HG03354 (cell line): ENCODE results near the gene HDAC4.

Source experiments
- ATAC-seq: cut with Tn5 transposase; IDR thresholded peaks from one replicate; pipeline ENCODE4 v1.9.1; 2021; ENCODE audit warnings: mild to moderate bottlenecking; ENCODE audit not compliant: unreplicated experiment, poor library complexity, severe bottlenecking

The HDAC4 gene

GRCh38 chr2:239234191-239235175 lies 166.3 kb downstream of the HDAC4 start:
- no peak for ATAC-seq

GRCh38 chr2:239233576-239233975 lies 167.2 kb downstream of the HDAC4 start:
- no peak for ATAC-seq

- no peak for ATAC-seq
Measured at GRCh38 chr2:239232195-239232578, 168.6 kb downstream of the HDAC4 start.

DNA sequence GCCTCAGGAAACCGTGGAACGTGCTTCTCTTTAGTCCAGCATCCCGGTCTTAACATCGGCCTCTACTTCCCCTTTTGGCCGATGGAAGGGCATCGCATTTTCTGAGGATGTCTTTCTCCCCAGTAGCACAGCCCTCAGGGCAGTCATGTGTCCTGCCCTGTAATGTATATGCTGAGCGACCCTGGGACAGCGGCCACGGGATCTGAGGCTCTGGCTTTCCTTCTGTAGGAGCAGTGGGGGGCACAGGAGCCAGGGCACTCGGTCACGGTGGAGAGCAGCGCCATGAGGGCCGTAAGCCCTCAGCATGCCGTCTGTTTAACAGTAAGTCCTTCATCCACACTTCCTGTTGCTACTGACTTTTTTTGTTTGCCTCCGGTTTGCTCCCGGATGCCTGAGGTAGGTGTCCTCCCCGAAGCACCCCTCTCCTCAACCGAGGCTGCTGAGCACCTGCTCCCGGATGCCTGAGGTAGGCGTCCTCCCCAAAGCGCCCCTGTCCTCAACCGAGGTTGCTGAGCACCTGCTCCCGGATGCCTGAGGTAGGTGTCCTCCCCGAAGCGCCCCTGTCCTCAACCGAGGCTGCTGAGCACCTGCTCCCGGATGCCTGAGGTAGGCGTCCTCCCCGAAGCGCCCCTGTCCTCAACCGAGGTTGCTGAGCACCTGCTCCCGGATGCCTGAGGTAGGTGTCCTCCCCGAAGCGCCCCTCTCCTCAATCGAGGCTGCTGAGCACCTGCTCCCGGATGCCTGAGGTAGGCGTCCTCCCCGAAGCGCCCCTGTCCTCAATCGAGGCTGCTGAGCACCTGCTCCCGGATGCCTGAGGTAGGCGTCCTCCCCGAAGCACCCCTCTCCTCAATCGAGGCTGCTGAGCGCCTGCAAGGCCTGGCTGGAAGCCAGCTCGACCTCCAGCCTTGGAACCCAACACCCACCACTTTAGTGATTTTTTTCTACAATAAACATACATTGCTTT lies 169.3 kb downstream of the HDAC4 start:
- ATAC-seq, result no peak

DNA sequence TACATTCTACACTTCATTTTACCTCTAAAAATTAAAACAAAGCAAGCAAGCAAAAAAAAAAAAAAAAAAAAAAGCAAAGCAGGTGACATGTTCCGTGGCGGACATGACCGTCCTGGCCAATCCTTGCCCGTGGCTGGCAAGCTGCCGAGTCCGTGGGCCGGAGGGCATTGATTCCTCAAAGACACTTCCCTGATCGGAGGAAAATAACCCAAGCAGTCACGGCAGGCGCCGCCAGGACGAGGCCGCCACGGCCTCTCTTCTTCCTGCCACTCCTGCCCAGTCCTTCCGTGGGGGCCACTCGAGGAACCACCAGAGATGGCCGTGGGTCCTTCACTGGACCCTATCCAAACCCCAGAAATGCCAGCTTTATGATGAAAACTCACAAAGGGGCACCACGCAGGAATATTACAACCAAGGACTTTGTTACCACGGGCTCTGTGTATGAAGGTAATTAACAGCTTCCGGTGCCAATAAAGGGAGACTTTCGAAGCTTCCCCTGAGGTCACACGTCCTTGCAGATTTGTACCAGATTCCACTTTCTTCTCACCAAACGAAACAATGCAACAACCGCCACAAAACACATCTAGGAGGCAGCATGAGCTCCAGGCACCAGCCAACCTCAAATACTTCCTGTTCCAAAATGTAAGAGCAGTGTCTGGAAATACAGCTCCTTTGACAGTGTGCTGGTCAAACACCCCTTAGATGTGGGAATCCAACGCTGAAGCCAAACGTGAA lies 170.3 kb downstream of the HDAC4 start:
- ATAC-seq, result no peak

- no peak for ATAC-seq
Measured at GRCh38 chr2:239229545-239230279, 171.1 kb downstream of the HDAC4 start.

- ATAC-seq, result no peak
Measured at GRCh38 chr2:239227661-239228371, 173.0 kb downstream of the HDAC4 start.

DNA sequence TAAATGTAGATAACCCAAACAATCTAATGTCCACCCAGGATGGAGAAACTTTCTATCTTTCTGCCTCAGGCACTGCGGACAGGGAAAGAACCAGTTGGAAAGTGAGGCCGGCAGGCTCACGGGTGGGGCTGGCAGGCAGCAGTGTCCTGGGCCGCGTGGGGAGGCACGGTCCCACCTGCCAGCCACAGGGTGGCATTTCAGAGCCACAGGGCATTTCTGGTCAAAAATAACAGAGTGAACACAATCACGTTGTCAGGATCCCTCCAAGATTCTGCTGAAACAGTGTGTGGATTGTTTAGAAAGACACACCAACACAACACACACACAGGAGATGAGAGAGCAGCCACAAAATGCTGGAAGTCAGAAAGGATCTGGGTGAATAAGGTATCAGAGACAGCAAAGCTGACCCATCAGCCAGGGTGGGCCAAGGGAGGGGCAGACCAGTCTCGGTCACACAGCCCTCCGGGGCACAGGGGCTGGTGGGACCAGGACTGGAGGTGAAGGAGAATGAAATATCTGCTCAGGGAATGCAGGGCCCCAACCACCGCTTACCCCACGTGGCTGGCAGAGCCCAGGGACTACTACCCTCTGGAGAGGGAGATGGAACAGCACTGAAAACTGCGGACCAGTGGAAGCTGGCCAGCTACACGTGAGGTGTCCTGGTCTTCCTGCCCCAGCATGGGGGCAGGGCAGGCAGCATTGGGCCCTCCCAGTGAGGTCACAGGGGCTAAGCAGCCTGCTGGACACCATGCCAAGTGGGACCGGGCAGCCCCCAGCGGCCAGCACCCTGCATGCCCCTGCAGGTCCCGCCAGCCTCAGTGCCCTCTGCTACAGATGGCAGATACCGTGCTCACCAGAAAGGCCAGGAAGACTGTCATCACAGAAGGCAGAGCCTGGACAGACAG lies 173.9 kb downstream of the HDAC4 start:
- ATAC-seq, result no peak

DNA sequence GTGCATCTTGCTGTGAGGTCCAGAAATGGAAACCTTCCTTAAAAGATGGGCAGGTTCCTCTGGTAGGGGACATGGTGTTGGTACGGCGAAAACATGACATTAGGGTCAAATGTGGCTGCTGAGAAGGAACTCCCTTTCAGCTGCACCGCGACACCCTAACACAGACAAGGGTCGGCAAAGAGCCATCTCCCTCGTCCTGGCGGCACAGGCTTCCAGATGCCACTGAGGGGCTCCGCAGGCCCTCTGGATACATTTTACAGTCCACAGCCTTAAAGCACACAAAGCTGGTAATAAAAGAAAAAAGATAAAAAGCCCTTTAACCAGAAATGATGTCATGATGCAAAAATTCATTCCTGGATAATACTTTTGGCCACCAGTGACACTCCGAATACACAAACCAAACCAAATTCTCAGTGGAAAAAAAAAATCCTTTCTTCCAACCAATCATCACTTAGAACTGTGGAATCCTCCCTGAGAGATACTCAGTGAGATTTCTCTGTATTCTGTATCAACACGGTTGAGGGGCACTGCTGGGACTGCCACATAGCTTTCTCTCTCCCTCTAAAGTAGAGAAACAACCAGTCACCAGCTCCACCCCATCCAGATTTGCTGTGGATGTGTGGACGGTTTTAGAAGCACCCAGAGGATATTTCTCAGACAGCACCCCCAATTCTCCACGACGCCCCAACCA lies 174.8 kb downstream of the HDAC4 start:
- ATAC-seq, result no peak

DNA sequence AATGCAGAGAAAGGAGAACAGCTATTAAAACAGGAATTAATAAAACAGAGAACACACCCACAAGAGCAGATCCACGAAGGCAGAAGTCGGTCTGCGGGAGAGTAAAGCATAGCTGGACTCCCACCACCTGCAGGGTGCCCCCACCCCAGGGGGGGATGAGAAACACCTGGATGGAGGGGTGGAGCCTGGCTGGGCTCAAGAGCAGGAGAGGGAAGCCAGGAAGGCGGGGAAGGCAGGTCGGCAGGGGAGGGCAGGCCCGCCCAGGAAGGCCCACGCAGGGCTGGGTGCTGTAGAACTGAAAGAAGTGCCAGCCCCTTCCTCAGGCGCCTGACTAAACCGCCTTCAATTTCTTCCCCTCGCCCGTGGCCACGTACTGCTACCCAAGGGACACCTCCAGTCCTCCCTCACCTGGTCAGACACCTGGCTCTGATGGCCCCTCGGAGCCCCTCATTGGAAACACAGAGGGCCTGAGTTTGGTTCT lies 175.4 kb downstream of the HDAC4 start:
- ATAC-seq, result no peak

- no peak for ATAC-seq
Measured at GRCh38 chr2:239224955-239225354, 175.9 kb downstream of the HDAC4 start.

DNA sequence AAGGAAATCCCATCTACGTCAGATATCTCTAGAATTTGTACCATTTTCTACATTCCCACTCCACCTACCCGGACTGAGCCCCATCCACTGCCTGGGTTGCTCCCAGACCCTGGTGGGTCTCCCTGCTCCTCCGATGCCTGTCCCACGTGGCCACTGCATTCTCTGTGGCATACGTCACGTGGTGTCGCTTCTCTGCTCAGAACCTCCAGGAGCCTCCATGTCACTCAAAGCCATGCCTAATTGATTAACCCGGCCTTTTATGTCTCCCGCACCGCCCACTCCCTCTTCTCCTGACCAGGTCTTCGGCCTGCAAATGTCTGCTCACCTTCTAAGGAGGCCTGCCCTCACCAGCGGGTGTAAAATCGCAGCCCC lies 176.6 kb downstream of the HDAC4 start:
- ATAC-seq, result no peak

GRCh38 chr2:239223310-239224198 lies 177.3 kb downstream of the HDAC4 start:
- ATAC-seq, result no peak

DNA sequence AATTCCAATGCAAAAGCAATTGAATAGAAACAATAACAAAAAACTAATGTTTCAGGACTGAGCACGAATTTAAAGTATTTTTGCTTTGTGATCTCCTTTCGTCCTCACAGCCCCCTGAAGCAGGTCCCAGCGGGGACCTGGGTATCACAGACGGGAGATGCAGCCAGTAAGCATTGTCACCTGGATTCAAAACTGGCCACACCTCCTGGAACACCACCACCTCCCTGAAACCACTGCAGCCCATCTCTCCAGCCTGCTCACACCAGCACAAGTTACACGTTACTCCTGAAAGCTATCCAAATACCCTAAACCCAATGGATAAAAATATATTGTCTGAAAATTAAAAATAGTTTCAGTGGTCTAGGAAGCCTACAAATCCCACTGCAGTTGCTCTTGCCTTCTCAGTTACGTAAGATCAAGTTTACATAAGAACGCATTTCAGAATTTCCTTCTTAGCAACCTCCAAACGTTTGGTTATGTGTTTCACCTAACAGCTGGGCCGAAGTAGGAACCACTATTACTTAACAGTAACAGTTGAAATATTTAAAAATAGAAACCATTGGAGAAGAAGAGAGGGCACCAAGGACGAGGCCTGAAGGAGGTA lies 178.0 kb downstream of the HDAC4 start:
- ATAC-seq, result no peak

GRCh38 chr2:239222312-239222660 lies 178.5 kb downstream of the HDAC4 start:
- no peak for ATAC-seq

- ATAC-seq, result no peak
Measured at GRCh38 chr2:239220981-239221396, 179.8 kb downstream of the HDAC4 start.
